Measurements from ENCODE around the gene HSPG2. TPM values are rescaled to one million over a fixed set of nuclear protein-coding genes. Genes with fewer than 3 reads are reported as not detected.

The HSPG2 gene
- total and polyA plus RNA-seq, 4 experiments from 2014 or later, result 1.2 TPM; not detected in 2

DNA sequence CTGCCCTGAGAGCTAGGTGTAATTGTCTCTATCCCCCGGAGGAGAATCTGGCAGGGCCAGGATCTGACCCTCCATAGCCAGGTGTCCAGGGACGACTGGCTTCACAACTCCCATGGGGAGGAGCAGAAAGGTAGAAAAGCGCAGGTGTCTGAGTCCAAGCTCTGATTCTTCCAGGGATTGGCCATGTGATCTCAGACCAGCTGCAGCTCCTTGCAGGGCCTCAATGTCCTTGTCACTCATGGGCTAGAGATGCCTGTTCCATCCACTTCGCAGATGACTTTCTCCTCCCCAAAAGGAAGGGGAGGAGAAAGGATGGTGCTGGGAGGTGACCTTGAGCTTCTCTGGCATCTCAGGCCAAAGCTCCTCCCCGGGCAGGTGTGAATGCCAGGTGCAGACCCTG, 22.7 kb downstream of the HSPG2 start:
- H3K27ac ChIP-seq (ENCODE audit: low read depth, low read length), result no peak overlapping the region
- CTCF ChIA-PET (ENCODE audit: partially characterized antibody), result no interaction called here
- H3K4me1 ChIP-seq (ENCODE audit: insufficient read depth, low read length), result peaks cover 4% of the 10 kb centered on the region
- no peak for DNase-seq
- Mint-ChIP-seq H3K4me3 (no peak overlapping the region), H3K4me1 (no peaks in the 10 kb centered on the region), H3K27me3 (no peaks in the 10 kb centered on the region), H3K36me3 (no peaks in the 10 kb centered on the region), H3K27ac (no peak overlapping the region), H3K9me3 (no peaks in the 10 kb centered on the region)
- H3K36me3 ChIP-seq (ENCODE audit: insufficient read depth, low read length), result no peaks in the 10 kb centered on the region
- intact Hi-C loops (cut with micrococcal nuclease), result no loop called here
- H3K9me3 ChIP-seq (ENCODE audit: control insufficient read depth in 1 of 2, low read length in 2 of 2), result no peaks in the 10 kb centered on the region
- POLR2A ChIA-PET (ENCODE audit: partially characterized antibody), result no interaction called here
- H3K4me3 ChIP-seq (ENCODE audit: low read length in 2 of 2), result no peak overlapping the region
- no peaks in the 10 kb centered on the region for H3K27me3 ChIP-seq (ENCODE audit: insufficient read depth, low read length)

- Mint-ChIP-seq H3K36me3 (no peaks in the 10 kb centered on the region), H3K27ac (peak overlapping the region in 3 of 7 donors; percentile 8 to 32 (median 25)), H3K4me3 (no peak overlapping the region), H3K27me3 (no peaks in the 10 kb centered on the region), H3K4me1 (no peaks in the 10 kb centered on the region), H3K9me3 (no peaks in the 10 kb centered on the region)
- CTCF ChIA-PET (ENCODE audit: partially characterized antibody), result no interaction called here
- DNase-seq, result no peak
- Histone ChIP-seq H3K27ac (ENCODE audit: low read depth, low read length) (no peak overlapping the region), H3K27me3 (ENCODE audit: insufficient read depth, low read length) (no peaks in the 10 kb centered on the region), H3K4me3 (ENCODE audit: low read length in 2 of 2) (no peak overlapping the region), H3K9me3 (ENCODE audit: control insufficient read depth in 1 of 2, low read length in 2 of 2) (no peaks in the 10 kb centered on the region), H3K36me3 (ENCODE audit: insufficient read depth, low read length) (no peaks in the 10 kb centered on the region), H3K4me1 (ENCODE audit: insufficient read depth, low read length) (peaks cover 4% of the 10 kb centered on the region)
- intact Hi-C loops (cut with micrococcal nuclease), result no loop called here
- POLR2A ChIA-PET (ENCODE audit: partially characterized antibody), result no interaction called here
Measured at GRCh38 chr1:21913763-21914162, 23.3 kb downstream of the HSPG2 start.

GRCh38 chr1:21913258-21913657, 23.9 kb downstream of the HSPG2 start:
- CTCF ChIA-PET (ENCODE audit: partially characterized antibody), result no interaction called here
- intact Hi-C loops (cut with micrococcal nuclease), result no loop called here

DNA sequence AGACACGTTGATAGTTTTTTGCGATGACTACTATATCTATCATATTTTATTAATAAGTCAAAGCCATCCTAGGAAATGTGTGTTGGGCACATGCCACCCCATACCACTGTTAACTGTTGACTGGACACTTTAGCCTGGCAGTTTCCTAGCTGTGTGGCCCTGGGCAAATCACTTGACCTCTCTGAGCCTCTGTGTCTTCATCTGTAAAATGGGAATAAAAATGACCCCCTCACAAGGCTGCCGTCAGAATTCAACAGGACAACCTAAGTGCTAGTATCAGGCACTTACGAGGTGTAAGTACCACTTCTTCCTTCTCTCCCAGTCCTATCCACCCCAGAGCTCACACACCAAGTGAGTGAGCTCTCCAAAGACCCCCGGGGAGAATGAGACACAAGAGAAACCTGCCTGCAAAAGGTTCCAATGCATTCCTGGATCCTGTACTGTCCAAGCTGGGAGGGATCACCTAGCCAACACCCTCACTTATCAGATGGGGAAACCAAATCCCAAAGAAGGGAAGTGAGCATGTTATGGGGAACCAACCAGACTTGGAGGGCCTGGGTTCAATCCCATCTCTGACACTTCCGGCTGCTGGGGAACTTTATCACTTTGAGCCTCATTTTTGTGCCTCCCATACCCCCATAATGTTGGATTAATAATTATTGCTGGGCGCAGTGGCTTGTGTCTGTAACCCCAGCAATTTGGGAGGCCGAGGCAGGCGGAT, 24.9 kb downstream of the HSPG2 start:
- ChIA-PET CTCF (ENCODE audit: partially characterized antibody) (interaction anchor here (0.7 kb wide), 1 partner anchor 11 kb away, joined by 3 read pairs; no protein-coding TSS in a partner anchor), POLR2A (ENCODE audit: partially characterized antibody) (no interaction called here)
- Mint-ChIP-seq H3K36me3 (no peaks in the 10 kb centered on the region), H3K4me3 (no peak overlapping the region), H3K27ac (peak overlapping the region in 1 of 7 donors; percentile 57), H3K9me3 (no peaks in the 10 kb centered on the region), H3K27me3 (no peaks in the 10 kb centered on the region), H3K4me1 (no peaks in the 10 kb centered on the region)
- Histone ChIP-seq H3K9me3 (ENCODE audit: control insufficient read depth in 1 of 2, low read length in 2 of 2) (no peaks in the 10 kb centered on the region), H3K4me1 (ENCODE audit: insufficient read depth, low read length) (peaks cover 4% of the 10 kb centered on the region), H3K36me3 (ENCODE audit: insufficient read depth, low read length) (no peaks in the 10 kb centered on the region), H3K4me3 (ENCODE audit: low read length in 2 of 2) (no peak overlapping the region), H3K27me3 (ENCODE audit: insufficient read depth, low read length) (no peaks in the 10 kb centered on the region), H3K27ac (ENCODE audit: low read depth, low read length) (no peak overlapping the region)
- intact Hi-C loops (cut with micrococcal nuclease), result no loop called here
- DNase-seq, result no peak

More at GRCh38 chr1:21913258-21913657, 23.9 kb downstream of the HSPG2 start:
- no peak for DNase-seq
- peaks cover 4% of the 10 kb centered on the region for H3K4me1 ChIP-seq (ENCODE audit: insufficient read depth, low read length)
- Mint-ChIP-seq H3K4me1 (no peaks in the 10 kb centered on the region), H3K36me3 (no peaks in the 10 kb centered on the region), H3K27ac (peak overlapping the region in 1 of 7 donors; percentile 8), H3K9me3 (no peaks in the 10 kb centered on the region), H3K4me3 (no peak overlapping the region), H3K27me3 (no peaks in the 10 kb centered on the region)
- H3K4me3 ChIP-seq (ENCODE audit: low read length in 2 of 2), result no peak overlapping the region
- POLR2A ChIA-PET (ENCODE audit: partially characterized antibody), result no interaction called here
- no peaks in the 10 kb centered on the region for H3K36me3 ChIP-seq (ENCODE audit: insufficient read depth, low read length)
- no peak overlapping the region for H3K27ac ChIP-seq (ENCODE audit: low read depth, low read length)
- H3K27me3 ChIP-seq (ENCODE audit: insufficient read depth, low read length), result no peaks in the 10 kb centered on the region
- H3K9me3 ChIP-seq (ENCODE audit: control insufficient read depth in 1 of 2, low read length in 2 of 2), result no peaks in the 10 kb centered on the region

- ChIA-PET CTCF (ENCODE audit: partially characterized antibody) (interaction anchor here (0.7 kb wide), 1 partner anchor 12 kb away, joined by 3 read pairs; no protein-coding TSS in a partner anchor), POLR2A (ENCODE audit: partially characterized antibody) (no interaction called here)
- no peak overlapping the region for H3K4me3 Mint-ChIP-seq
- H3K9me3 ChIP-seq (ENCODE audit: control insufficient read depth in 1 of 2, low read length in 2 of 2), result no peaks in the 10 kb centered on the region
- H3K27ac Mint-ChIP-seq, result peak overlapping the region in 1 of 7 donors; percentile 83
- no peaks in the 10 kb centered on the region for H3K27me3 ChIP-seq (ENCODE audit: insufficient read depth, low read length)
- no peak overlapping the region for H3K4me3 ChIP-seq (ENCODE audit: low read length in 2 of 2)
- no peaks in the 10 kb centered on the region for H3K36me3 Mint-ChIP-seq
- no peaks in the 10 kb centered on the region for H3K27me3 Mint-ChIP-seq
- H3K9me3 Mint-ChIP-seq, result no peaks in the 10 kb centered on the region
- no peak overlapping the region for H3K27ac ChIP-seq (ENCODE audit: low read depth, low read length)
- H3K36me3 ChIP-seq (ENCODE audit: insufficient read depth, low read length), result no peaks in the 10 kb centered on the region
- no peak for DNase-seq
- peaks cover 4% of the 10 kb centered on the region for H3K4me1 ChIP-seq (ENCODE audit: insufficient read depth, low read length)
- intact Hi-C loops (cut with micrococcal nuclease), result no loop called here
- no peaks in the 10 kb centered on the region for H3K4me1 Mint-ChIP-seq
Measured at GRCh38 chr1:21911205-21912001, 25.7 kb downstream of the HSPG2 start.

DNA sequence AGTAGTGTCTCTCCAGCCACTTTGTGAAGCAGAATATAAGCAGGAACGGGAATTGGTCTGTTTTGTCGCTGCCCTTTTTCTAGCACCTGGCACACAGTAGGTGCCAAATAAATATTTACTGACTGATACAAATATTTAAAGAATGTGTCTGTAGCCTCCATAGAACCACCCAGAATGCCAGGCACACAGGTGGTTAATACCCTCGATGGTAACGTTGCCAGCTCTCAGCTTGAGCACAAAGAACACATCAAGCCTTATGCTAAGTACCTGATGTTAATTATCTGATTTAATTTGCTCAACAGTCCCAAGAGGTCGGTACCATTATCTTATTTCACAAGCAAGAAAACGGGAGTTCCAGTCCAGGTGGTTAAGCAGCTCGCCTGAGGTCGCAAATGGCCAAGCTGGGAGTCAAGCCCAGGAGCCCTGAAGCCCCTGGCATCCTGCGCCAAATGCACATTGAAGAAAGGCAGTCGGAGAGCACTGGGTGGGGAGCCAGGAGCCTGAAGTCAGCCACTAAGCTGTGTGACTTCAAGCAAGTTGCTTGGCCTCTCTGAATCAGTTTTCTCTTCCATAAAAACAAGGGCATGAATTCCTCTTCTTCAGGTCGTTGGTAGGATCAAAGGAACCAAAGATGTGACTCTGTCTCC, 26.4 kb downstream of the HSPG2 start:
- intact Hi-C loops (cut with micrococcal nuclease), result no loop called here
- CTCF ChIA-PET (ENCODE audit: partially characterized antibody), result no interaction called here
- H3K9me3 ChIP-seq (ENCODE audit: control insufficient read depth in 1 of 2, low read length in 2 of 2), result no peaks in the 10 kb centered on the region
- POLR2A ChIA-PET (ENCODE audit: partially characterized antibody), result no interaction called here
- no peak overlapping the region for H3K4me3 ChIP-seq (ENCODE audit: low read length in 2 of 2)
- Mint-ChIP-seq H3K27ac (no peak overlapping the region), H3K27me3 (no peaks in the 10 kb centered on the region), H3K4me3 (no peak overlapping the region), H3K4me1 (no peaks in the 10 kb centered on the region), H3K36me3 (no peaks in the 10 kb centered on the region), H3K9me3 (no peaks in the 10 kb centered on the region)
- no peaks in the 10 kb centered on the region for H3K27me3 ChIP-seq (ENCODE audit: insufficient read depth, low read length)
- no peak overlapping the region for H3K27ac ChIP-seq (ENCODE audit: low read depth, low read length)
- peaks cover 4% of the 10 kb centered on the region for H3K4me1 ChIP-seq (ENCODE audit: insufficient read depth, low read length)
- no peaks in the 10 kb centered on the region for H3K36me3 ChIP-seq (ENCODE audit: insufficient read depth, low read length)
- no peak for DNase-seq

DNA sequence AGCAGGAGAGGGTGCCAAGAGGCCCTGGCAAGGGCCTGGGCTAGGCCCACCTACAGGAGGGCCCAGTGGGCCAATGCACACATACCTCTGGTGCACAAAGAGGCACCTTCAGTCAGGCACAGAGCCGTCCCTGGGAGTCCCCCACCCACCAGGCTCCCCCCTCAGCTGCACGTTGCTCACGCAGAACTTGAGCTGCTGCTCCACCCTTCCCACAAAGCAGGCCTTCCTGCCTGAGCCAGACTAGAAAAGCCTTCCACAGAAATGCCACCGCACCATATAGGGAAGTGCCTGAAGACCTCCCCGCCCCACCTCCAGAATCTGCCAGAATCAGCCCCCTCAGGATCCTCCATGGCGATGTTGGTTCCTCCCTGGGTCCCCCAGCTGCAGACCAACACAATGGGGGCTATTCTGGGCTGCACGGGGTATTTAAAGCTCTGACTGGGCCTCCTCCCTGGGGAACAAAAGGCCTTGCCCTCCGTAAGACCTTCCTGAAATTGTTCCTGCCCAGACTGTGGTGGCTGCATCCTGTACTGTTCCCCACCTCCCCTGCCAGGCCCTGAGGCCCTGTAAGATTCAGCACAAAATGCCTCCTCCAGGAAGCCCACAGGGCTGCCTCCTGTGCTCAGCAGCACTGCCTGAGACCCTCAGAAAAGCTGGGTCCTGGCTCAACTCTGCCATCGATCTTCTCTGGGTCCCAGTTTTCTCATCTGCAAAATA, 27.2 kb downstream of the HSPG2 start:
- Histone ChIP-seq H3K36me3 (ENCODE audit: insufficient read depth, low read length) (no peaks in the 10 kb centered on the region), H3K27me3 (ENCODE audit: insufficient read depth, low read length) (no peaks in the 10 kb centered on the region), H3K4me3 (ENCODE audit: low read length in 2 of 2) (no peak overlapping the region), H3K27ac (ENCODE audit: low read depth, low read length) (no peak overlapping the region), H3K9me3 (ENCODE audit: control insufficient read depth in 1 of 2, low read length in 2 of 2) (no peaks in the 10 kb centered on the region), H3K4me1 (ENCODE audit: insufficient read depth, low read length) (peaks cover 4% of the 10 kb centered on the region)
- Mint-ChIP-seq H3K27ac (no peak overlapping the region), H3K4me3 (no peak overlapping the region), H3K27me3 (no peaks in the 10 kb centered on the region), H3K4me1 (peaks cover 0 to 2% (median 0%) of the 10 kb centered on the region in 4 donors), H3K36me3 (no peaks in the 10 kb centered on the region), H3K9me3 (no peaks in the 10 kb centered on the region)
- intact Hi-C loops (cut with micrococcal nuclease), result no loop called here
- ChIA-PET POLR2A (ENCODE audit: partially characterized antibody) (no interaction called here), CTCF (ENCODE audit: partially characterized antibody) (no interaction called here)
- no peak for DNase-seq

Measured in CD4-positive, alpha-beta memory T cell (primary cell).